ENCODE data around the gene CAMK2A.

DNA sequence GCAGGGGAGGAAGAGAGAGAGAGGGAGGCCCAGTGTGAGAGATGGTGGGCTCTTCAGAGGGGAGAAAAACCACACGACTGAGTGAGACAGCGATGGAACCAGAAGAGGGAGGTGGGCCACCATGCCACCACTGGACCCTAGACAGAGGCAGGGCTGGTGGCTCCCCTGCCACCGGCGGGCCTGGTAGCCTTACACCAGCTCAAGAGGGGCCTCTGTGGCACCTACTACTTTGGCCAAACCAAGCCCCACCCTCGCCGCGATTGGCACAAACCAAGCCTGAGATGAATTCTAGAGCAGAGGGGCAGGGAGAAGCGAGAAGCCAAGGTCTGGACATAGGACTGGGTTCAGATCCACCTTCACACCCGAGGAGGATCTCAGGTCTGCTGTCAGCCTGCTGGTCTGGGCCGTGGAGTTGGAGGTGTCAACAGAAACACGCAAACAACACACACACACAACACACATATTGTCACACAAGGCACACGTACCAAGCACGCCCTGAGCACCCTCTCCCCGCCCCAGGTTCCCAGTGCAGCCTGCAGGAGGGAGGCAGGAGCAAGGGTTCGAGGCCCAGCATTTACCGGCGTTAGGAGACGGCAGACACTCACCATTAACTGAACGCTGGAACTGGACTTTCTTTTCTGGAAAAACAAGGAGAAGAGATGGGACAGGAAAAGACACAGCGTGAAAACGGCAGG is 50.3 kb downstream of the CAMK2A start:
- TF ChIP-seq POLR2A (IDR thresholded peaks at IDR 0.05) = no peak
- no peak for TF ChIP-seq EP300 (IDR thresholded peaks at IDR 0.05)
- TF ChIP-seq, protein P1, sequence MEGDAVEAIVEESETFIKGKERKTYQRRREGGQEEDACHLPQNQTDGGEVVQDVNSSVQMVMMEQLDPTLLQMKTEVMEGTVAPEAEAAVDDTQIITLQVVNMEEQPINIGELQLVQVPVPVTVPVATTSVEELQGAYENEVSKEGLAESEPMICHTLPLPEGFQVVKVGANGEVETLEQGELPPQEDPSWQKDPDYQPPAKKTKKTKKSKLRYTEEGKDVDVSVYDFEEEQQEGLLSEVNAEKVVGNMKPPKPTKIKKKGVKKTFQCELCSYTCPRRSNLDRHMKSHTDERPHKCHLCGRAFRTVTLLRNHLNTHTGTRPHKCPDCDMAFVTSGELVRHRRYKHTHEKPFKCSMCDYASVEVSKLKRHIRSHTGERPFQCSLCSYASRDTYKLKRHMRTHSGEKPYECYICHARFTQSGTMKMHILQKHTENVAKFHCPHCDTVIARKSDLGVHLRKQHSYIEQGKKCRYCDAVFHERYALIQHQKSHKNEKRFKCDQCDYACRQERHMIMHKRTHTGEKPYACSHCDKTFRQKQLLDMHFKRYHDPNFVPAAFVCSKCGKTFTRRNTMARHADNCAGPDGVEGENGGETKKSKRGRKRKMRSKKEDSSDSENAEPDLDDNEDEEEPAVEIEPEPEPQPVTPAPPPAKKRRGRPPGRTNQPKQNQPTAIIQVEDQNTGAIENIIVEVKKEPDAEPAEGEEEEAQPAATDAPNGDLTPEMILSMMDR (IDR thresholded peaks at IDR 0.05) = no peak
- no peak for TF ChIP-seq POLR2AphosphoS5 (IDR thresholded peaks at IDR 0.05)

Measured in upper lobe of left lung (tissue), 4 donors.